GM21825 (cell line): Measurements from ENCODE around the gene KIF2A.

Experiments used
- ATAC-seq: cut with Tn5 transposase; IDR thresholded peaks from one replicate; pipeline ENCODE4 v1.9.1; 2021; ENCODE audit warnings: mild to moderate bottlenecking, moderate library complexity; ENCODE audit not compliant: unreplicated experiment

The KIF2A gene

DNA sequence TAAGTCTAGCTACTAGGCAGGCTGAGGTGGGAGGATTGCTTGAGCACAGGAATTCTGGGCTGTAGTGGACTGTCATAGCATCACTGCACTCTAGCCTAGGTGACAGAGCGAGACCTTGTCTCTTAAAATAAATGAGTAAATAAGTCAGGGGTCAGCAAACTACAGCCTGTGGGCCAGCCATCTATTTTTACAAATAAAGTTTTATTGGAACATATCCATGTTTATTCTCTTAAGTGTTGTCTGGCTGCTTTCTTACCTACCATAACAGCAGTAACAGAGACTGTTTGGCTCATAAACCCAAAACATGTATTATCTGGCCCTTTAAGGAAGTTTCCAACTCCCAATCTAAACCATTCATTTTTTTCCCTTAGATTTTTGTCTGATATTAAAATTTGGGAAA, 68.1 kb downstream of the KIF2A start:
- ATAC-seq: no peak

DNA sequence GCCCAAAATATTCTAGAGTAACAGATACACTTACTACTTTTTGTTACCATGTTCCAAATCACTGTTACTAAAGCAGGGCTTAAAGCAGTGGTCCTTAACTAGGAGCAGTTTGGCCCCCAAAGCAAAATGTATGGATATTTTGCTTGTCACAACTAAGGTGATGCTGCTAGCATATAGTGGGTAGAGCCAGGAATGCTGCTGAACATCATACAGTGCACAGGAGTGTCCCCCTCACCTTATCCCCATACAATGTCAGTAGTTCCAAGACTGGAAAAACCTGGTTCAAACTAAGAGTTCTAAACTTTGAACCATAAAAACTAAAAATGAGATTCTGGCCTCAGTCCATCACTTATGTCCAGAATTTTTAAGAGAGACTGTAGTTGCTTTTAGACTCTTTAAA, 69.6 kb downstream of the KIF2A start:
- no peak for ATAC-seq

DNA sequence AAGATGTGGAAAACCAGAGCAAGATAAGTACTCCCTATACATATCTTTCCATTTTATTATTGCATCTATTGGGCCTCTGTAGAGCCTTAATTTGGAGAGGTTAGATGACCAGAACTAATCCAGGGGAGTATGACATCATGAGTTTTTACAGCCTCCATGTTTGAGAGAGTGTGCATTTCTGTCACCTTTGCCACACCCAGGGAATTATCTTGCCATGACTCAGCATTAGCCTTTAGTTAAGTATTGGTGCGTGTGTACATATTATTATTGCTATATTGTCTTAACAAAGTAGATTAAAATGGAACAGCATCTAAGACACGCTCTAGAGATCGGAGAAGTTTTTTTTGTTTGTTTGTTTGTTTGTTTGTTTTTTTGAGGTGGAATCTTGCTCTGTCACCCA, 70.1 kb downstream of the KIF2A start:
- ATAC-seq: no peak

DNA sequence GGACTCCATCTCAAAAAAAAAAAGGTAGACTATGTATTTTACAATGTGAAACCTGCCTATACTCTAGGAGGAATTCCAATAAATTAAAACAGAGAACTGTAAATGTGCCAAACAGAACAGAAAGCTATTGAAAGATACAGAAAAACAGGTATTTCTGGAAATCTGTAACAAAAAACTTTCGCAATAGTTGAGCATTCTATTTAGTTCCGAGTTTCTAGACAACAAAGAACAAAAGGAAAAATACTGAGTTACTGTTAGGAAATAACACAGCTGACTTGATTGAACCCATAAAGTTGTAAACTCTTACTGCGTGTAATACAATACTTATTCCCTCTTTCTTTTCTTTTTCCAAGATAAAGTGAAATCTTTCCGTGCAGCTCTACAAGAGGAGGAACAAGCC, 79.1 kb downstream of the KIF2A start:
- no peak for ATAC-seq

DNA sequence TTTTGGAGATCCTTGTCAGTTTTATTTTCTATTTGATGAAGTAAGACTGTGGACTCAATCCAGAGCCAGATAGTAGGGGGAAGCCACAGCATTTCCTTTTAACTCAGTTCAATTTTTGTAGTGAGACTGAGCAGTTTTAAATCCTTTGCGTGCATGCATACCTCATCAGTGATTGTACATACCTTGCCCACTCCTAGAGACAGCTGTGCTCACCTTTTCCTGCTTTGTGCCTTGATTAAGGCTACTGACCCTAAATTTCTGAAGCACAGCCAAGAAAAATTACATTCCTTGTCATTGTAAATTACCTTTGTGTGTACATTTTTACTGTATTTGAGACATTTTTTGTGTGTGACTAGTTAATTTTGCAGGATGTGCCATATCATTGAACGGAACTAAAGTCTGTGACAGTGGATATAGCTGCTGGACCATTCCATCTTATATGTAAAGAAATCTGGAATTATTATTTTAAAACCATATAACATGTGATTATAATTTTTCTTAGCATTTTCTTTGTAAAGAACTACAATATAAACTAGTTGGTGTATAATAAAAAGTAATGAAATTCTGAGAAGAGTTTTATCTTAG, 79.9 kb downstream of the KIF2A start:
- no peak for ATAC-seq

GRCh38 chr5:62386824-62387223, 80.8 kb downstream of the KIF2A start:
- ATAC-seq: no peak

- ATAC-seq: no peak
Measured at GRCh38 chr5:62395210-62395950, 89.4 kb downstream of the KIF2A start.

DNA sequence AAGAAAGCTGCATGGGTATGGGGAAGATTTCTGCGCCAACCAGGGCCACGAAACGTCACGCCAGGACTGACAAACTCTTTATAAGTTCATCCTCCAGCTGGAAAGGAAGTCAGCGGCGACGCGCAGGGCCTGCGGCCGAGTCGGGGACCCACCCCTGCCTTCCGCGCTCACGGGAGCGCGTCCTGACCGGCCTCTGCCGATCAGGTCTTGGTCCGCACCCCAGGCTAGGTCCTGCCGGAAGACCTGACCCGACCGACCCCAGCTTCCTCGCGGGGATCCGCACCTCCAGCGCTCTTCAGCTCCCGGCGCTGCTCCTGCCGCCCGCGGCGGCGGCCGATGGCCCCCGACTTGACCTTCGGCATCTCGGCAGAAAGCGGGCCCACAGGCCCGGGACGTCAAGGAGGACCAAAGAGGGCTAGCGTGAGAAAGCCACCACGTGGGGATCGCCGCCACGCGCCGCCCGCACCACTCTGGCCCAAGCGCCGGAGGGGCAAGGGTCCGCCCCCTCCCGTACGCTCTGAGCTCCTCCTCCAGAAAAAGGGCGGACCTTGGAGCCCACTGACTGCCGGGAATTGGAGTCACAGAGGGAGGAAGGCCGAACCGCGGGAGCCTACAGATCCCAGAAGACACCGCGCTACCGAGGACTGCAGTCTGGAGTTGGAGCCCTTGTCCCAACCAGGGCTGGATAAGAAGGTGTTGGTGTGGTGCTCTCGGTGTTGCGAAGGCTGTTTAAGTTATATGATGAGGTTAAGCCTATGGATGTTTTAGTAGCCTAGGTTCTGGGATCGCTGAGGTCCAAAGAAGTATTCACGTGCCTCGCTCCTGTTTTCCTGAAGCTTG, 97.6 kb downstream of the KIF2A start, which contains the start of gene DIMT1:
Gene DIMT1 (minus strand): TSS at position 495 of the 840 bp plus-strand sequence. CDS start 133 bp downstream, at position 362.
- peak; percentile 98 for ATAC-seq

DNA sequence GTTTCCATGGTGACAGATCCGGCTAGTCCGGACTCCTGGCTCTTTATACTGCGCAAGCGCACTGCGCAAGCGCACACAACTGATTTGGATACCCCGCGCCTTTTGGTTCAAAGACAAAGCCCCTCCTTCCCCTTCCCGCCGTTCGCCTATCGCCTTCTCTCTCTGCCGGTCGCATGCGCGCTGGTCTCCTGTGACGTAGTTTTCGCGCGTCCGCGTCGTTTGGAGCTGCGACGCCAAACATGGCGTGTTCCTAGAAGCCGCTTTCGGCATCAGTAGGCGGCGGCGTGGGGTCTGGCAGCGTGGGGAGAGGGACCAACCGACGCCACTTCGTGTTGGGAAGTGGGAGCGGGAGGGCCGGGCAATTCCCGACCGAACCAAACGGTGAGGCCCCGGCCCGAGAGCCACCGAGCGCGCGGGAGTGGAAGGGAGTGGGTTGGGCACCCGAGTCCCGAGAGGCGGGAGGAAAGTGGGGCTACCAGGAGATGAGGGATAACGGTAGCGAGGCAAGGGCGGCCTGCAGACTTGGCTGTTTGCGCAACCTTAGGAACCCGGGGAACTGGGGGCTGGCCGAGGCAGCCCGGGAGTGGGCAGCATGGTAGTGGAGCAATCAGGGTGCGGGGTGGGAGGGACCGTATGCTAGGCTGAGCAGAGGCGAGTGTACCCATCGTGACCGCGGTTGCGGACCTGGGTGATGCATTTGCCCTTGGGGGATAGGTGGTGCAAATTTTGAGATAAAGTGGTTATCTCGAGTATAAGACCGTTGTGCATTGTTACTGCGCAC, 106.7 kb downstream of the KIF2A start, which contains the start of gene IPO11:
Gene IPO11 (plus strand): TSS at position 215 of the 781 bp plus-strand sequence. CDS start 24,517 bp downstream, outside the sequence.
- peak; percentile 95 for ATAC-seq

- no peak for ATAC-seq
Measured at GRCh38 chr5:62413711-62414110, 107.7 kb downstream of the KIF2A start.

DNA sequence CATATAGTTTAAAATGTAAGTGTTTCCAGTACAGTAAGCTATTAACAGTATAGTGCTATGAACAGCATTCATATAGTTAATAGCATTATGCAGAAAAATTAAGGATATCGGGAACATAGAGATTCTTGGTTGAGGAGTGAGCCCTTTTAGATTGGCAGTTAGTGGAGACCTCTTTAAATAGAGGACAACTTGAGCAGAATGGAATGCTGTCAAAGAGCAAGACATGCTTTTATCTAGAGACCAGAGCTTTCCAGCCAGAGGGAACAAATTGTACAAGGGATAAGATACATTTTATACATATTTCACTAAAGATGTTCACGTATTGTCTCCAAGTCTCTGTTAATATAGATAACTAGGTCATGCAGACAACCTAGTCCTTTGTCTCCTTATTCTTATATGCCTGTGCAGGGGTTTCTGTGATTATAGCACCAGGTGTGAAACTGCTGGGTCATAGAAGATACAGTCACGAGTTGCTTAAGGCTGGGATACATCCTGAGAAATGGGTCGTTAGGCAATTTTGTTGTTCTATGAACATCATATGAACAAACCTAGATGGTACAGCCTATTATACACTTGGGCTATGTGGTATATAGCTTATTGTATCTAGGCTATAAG, 112.6 kb downstream of the KIF2A start:
- ATAC-seq: no peak

DNA sequence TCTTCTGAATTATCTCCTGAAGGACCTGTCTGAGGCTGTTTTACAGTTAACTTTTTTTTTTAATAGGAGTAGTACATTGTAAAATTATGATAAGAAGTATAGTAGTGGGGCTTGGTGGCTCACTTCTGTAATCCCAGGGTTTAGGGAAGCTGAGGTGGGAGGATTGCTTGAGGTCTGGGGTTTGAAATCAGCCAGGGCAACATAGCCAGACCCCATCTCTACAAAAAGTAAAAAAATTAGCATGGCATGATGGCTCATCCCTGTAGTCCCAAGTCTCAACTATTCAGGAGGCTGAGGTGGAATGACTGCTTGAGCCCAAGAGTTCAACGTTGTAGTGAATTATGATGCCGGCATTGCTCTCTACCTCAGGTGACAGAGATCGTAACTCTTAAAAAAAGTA, 113.6 kb downstream of the KIF2A start:
- no peak for ATAC-seq

DNA sequence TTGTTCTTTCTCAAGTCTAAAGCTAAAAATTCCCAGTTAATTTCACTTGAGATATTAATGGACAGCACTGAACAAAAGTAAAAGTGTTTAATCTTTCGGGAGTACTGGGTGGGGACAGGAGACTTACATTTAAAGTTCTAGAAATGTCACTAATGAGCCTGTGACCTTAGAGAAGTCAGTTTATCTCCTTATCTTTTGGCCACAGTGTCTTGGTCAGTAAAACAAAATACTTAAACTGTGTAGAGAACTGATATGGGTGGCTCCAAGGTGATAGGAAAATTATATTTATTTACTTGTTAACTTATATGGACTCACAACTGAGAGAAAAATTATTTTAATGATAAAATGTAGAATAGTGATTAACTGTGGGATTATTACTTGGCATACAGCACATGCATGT, 115.4 kb downstream of the KIF2A start:
- ATAC-seq: no peak

- no peak for ATAC-seq
Measured at GRCh38 chr5:62424763-62425162, 118.8 kb downstream of the KIF2A start.

DNA sequence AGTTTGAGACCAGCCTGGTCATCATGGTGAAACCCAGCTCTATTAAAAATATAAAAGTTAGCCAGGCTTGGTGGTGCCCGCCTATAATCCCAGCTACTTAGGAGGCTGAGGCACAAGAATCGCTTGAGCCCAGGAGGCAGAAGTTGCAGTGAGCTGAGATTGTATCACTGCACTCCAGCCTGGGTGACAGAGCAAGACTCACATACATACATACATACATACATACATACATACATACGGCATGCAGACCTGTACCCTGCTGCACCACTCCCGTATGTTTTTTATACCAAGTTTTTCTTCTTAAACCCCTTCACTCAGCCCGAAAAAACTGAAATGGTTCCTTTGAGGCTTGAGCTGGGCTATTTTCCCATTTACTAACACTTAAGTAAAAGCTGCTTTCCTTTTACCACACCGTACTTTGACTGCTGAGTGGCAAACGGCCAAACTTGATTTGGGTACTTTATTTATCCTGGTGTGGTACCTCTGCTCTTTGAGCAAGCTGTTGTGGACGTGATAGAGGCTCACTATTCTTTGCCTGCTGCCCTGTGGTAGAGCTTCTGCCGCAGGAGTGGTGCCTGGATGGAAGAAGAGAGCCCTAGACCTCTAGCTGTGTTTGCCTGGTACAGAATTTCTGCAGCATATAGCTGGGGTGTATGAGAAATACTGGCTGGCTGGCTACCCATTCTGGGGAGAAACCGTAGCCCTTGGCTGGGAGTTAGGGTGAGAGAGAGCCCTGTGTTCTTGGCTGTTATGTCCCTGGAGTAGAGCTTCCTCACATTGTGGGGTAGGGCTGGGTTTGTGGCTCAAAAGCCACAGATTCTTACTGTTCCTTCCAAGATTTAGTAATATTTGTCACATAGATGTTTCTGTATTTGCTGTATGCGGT, 126.0 kb downstream of the KIF2A start:
- no peak for ATAC-seq

GRCh38 chr5:62432621-62433064, 126.6 kb downstream of the KIF2A start:
- no peak for ATAC-seq
